NCI-H1930 (cell line): ENCODE results near the gene BANP.
"Not testable (repeated sequence)": the region's sequence is repeated elsewhere in the genome, so short reads cannot be mapped to it uniquely, and the experiment has no call there.

Source experiments
- DNase-seq, 2 experiments: peaks; one replicate each; lab custom pipeline; 2025; lab: John Stamatoyannopoulos, UW

Gene BANP

DNA sequence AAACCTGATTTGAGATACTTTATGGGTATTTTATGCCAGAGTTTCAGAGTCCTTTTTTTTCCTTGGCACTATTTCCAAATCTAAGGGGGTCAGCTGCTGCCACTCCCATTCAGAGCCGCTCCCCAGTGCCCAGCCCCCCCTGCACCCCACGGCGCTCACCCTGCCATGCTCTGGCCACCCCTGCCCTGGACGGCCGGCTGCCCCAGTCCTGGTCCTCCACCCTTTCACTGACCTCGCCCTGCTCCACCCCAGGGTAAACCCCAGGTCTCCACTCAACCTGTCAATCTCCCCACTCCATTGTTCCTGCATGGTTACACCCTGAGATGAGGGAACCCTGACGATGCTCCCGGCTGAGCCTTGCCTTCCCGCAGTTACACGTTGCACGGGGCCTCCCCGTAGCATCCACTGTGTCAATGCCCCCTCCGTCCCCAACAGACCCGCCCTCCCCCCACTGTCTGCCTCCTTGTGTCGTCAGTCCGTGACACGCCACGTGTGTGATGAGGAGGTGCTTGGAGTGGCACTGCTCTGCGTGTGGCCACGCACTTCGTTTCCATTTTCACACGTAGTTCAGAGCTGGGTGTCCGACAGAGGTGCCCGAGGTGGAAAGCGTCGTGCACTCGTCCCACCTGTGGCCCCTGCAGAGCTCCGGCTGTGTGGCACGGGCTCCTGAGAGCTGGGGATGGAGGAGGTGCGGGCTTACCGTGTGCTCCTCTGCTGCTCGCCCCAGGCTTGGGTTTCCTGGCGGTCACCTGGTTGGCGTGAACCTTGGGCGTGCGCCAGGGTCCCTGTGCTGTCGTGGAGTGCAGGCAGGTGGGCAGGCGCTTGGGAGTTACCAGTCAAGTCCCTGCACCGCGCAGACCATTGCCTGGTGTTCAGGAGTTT lies 116.5 kb downstream of the BANP start:
- no peak for DNase-seq

DNA sequence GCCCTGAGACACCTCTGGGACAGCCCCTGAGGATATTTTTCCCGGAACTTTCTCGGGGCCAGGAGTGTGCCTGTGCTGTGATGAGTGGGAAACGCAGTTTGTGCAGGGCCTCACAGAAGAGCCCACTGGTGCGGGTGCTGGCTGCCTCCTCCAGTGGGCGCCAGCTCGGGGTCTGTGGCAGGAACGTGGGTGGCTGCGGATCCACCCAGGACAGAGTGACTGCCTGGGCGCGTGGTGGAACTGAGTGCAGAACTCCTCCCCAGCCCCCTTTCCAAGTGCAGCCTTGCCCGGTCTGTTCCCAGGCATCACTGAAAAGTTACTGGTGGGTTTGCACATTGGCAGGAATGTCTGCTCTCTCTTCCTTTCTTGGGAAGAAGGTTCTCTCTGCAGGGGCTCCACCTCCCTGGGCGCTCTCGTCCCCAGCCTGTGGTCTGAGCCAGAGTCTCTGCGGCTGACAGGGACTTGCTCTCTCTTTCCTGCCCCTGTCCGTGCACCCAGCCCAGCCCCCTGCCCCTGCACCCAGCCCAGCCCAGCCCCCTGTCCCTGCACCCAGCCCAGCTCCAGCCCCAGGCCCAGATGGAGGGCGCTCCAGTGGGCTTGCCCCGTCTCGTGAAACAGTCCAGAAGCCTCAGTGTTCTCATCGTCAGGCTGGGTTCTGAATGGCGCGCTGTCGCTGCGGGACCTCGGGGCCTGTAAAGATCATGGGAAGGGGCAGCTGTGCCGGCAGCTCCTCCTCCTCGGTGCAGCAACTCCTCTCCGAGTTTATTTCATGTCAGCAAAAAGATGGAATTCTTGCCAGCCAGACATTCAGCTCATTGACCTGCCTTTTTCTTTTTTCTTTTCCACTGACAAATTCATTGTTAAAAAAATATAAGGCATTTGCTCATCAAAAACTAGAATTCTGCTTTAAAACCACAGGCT lies 117.5 kb downstream of the BANP start:
- DNase-seq, result no peak

DNA sequence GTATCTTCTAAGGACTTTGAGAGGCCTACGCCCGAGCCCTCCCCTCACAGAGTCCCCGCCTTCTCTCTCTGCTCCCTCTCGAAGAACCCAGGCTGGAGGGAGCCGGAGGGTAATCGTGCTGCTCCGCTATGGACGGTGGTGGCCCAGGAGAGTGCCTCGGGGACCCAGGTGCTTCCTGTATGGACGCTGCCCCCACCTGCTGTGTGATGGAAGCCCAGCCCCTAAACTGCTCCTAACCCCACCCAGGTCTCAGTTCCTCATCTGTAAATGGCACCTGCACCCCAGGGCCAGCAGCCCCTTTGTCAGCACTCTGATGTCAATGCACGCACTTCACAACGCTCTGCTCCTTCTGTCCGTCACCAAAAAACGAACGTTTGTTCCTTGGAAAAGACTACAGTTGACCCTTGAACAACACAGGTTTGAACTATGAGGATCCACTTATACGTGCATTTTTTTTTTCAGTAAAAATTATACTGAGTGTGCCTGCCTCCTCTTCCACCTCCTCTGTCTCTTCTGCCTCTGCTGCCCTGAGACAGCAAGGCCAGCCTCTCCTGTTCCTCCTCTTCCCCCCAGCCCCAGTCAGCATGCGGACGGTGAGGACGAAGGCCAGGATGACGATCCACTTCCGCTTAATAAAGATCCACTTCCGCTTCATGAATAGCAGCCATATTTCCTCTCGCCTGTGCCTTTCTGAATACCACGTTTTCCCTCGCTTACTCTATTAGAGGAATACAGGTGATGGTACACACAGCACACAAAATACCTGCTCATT lies 118.3 kb downstream of the BANP start:
- DNase-seq, result no peak

DNA sequence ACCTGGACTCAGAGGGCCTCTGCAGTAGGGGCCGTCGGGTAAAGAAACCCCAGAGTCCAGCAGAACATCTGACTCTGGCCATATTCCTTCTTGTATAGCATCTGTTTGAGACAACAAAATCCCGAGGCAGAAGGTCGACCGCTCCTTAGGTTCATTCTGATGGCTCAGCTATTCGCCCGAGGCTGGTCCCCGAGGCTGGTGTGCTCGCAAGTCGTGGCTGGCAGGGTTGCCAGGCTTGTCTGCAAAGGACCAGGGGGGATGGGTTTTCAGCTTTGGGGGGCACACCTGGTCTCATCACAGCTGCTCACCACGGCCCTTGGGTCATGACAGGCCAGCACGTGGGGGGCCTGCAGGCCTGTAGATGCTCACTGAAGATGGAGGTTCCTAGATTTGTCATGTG lies 119.1 kb downstream of the BANP start:
- DNase-seq, result no peak

DNA sequence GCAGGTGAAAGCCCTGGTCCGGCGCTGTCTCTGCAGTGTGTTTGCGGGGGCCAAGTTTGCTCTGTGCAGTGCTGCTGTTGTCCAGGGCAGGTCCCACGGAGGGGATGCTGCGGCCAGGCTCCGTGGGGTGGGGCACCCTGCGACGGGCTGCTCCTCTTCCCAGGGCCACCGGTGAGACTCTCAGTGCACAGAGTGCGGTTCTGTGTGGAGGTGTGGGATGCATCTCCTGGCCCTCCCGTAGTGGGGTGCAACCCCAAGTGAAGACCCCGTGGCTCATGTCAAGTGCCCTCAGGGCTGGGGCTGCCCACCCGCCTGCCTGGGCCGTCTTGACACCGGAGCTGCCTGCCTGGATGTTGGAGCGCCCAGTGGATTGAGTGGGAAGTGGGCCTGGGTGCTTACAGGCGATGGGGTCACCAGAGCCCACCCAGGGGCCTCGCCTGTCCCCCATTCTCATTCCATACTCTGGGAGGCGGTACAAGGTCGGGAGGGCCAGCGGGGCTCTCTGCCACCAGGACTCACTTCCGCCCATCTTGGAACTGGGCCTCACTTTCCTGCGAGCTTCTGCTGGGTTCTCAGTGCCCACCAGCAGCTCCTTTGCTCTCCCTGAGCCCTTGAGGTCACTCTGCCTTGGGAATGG lies 119.9 kb downstream of the BANP start:
- DNase-seq, result no peak

DNA sequence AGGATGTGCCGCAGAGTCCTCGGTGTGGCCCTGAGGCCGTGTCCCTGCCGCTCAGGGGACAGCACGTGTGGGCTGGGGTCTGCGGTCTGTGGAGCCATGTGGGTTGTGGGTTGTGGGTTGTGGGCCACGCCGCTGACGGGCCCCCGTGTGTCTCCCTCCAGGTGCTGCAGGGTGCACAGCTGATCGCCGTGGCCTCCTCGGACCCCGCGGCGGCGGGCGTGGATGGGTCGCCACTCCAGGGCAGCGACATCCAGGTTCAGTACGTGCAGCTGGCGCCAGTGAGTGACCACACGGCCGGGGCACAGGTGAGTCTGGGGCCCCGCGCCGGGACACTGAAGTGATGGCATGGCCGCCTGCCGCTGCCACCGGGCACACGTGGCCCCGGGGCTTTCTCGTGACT lies 120.7 kb downstream of the BANP start:
- no peak for DNase-seq

DNA sequence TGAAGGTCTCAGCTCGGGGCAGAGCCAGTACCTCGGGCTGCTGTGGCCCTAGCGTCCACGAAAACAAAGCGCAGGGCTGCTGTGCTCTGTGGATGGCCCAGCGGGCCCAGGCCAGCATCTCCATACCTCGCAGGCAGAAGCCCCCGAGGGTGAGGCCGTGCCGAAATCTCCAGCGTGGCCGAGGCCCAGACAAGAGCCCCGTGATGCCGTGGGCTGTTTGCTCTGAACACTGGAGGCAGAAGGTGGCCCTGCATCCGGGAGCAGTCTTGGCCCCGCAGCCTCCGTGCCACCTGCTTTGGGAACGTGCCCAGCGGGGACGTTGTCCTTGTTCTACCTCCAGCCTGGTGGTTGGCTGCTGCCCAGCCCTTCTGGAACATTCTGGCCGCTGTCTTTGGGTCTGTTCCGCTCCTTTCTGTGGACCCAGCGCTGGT lies 121.4 kb downstream of the BANP start:
- DNase-seq, result no peak

DNA sequence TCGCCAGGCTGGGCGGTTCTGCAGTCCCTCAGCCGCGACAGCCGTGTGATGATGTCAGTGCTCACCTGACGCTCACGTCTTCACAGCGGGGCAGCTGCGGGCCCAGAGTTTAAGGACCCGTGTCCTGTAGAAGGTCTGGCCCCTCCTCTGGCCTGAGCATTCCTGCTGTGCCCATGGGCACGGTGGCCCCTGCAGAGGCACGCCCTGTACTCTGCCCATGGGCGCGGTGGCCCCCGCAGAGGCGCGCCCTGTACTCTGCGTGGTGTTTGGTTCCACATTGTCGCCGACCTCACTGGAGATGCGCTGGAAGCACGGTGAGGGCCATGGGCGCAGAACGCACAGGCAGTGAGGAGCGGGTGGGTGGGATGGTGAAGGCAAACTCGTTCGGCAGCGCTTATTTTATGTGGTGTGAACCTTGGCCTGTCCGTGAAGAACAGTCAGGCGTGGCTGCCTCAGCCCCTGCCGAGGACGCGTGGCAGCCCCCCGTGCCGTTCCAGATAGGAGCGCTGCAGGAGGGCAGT lies 122.0 kb downstream of the BANP start:
- no peak for DNase-seq

DNA sequence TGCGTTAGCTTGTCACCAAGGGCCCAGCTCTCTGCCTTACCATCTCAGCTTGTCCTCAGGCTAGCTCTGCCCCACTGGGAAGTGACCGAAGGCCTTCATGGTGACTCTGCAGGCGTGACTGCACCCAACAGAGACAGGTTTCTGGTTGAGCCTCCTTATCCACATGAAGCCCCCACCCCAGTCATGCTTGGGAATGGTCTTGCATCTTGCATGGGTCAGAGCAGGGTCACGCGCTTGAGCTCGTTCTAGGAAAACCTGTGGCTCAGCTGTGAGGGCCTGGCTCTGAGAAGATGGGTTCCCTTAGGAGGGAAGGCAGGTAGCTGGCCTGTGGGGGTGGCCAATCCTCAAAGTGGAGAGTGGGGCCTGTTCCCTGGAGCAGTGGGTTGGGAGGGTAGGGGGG lies 122.8 kb downstream of the BANP start:
- DNase-seq, result no peak

DNA sequence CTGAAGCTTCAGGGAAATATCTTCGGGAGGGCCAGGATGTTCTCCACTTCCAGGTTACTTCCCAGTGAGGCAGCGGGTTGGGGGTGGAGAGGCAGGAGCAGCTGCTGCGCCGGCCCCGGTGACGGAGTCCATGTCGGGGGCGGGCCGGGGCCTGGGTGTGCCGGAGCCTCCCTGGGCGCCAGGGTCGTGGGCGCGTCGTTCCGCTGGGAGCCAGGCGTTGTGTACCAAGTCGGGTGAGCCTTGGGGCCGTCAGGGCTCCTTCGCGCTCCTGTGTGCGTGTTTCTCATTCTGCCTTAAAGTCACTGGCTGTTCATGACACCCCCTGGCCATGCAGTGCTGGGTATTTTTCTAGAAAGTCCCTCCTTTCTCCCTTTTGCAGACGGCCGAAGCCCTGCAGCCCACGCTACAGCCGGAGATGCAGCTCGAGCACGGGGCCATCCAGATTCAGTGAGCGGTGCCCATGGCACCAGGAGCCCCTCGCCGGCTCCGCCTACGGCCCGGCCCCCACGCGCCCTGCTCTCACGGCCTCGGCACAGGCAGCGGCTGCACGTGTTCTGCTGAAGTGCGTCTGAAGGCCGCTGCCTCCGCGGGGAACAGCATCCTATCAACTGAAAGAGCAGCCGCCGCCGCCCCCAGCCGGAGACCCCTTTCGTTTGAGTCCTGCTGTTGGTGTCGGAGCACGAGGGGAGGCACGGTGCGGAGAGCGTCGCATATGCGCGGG lies 125.1 kb downstream of the BANP start:
- DNase-seq, result no peak

DNA sequence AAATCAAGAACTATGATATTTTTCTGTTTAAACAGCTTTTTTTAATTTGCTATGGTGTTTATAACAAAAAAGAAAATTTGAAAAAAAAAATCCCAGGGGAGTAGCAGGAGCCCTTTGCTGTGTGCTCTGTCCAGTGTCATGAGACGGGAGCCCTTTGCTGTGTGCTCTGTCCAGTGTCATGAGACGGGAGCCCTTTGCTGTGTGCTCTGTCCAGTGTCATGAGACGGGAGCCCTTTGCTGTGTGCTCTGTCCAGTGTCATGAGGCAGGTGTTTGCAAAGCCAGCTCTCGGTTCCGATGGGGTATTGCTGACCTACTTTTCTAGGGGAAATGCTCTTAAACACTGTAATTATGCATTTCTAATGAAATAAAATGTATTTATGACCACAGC lies 125.7 kb downstream of the BANP start:
- DNase-seq, result not testable (repeated sequence)

DNA sequence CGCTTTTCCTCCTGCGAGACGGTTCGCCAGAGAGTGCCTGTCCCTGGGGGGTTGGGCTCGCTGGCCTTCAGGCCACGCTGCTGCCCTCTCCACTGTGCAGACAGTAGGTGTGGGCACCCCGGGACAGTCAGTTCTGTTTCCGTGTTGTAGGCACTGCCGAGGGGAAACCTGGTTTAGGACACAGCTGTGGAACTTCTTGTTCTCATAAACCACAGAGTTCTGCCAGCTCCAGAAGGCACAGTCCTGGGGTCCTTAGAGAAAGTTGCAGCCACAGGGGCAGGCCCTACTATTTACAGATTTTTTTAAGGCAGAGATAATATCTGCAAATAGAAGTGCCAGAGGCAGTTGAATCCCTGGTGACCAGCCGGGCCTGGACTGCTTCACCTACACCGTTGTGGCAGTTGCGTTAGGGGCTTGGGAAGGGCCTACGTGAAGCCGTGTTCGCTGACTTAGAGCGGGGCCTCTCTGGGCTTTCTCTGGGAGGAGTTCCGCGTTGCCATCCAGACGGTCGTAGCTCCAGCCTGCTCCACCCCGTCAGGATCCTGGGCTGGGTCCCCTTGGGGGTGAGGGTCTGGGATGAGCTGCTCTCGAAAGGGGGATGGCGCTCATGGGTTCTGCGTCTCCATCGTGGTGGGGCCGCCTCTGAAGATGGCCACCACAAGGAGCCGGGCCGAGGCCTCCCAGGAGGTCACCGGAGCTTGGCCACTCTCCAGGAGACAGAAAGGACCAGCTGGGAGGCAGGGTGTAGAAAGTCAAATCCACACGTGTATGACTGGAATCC lies 126.3 kb downstream of the BANP start:
- DNase-seq, result no peak

DNA sequence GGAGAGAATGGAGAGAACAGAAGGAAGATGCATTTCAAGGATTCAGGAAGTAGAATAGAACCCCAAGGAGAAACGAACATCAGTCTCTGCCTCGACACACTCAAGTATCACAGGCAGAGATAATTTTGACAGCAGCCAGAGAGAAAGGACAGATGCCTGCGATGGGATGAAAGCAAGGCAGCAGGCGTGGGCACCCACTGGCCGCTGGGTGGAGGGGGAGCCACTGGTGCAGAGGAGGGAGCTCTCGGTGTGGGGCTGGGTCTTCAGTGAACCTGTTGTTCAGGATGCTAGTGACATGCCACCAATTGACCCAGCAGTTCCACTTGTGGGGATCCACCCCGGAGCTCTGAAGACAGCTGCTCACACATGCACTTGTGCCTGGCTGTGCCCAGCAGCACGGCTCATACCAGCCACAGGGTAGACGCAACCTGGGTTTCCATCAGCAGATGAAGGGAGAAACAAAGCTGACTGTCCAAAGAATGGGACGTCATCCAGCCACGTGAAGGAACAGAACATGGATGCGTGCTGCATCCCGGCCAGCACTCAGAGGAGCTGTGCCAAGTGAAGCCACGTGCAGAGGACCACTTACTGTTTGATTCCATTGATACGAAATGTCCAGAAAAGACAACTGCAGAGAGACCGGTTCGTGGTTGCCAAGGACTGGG lies 127.0 kb downstream of the BANP start:
- no peak for DNase-seq

DNA sequence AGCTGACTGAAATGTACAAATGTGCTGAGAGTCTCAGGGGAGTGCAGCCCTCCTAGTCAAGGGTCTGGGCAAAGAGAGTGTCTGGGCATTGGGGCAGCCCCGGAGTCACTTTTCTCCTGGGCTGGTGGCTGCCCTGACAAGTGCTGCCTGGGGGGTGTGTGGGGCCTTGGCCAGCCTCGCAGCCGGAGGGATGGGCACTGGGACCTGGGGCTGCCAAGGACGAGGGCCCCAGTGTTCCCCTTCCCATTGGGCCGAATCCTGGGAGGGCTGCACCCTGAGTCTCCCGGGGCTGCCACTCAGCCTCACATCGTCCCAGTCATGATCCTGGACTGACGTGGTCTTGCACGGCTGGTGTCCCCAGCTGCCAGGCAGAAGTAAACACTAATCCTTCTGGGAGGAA lies 132.3 kb downstream of the BANP start:
- no peak for DNase-seq

DNA sequence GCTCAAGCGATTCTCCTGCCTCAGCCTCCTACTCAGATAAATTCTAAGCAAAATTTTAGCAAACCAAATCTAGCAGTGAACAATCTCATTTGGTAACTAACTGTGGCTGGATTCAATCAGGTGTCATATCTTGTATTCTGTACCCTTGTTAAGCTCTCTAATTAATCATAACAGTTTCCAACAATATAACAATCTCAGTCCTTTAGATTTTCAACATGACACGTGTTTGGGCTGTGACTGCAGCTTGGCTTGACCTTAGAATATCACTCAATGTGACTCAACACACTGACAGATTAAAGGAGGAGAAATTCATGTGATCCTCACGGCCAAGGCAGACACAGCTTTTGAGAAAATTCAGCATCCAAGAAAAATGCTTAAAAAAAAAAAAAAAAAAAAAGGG lies 133.6 kb downstream of the BANP start:
- DNase-seq, result no peak

DNA sequence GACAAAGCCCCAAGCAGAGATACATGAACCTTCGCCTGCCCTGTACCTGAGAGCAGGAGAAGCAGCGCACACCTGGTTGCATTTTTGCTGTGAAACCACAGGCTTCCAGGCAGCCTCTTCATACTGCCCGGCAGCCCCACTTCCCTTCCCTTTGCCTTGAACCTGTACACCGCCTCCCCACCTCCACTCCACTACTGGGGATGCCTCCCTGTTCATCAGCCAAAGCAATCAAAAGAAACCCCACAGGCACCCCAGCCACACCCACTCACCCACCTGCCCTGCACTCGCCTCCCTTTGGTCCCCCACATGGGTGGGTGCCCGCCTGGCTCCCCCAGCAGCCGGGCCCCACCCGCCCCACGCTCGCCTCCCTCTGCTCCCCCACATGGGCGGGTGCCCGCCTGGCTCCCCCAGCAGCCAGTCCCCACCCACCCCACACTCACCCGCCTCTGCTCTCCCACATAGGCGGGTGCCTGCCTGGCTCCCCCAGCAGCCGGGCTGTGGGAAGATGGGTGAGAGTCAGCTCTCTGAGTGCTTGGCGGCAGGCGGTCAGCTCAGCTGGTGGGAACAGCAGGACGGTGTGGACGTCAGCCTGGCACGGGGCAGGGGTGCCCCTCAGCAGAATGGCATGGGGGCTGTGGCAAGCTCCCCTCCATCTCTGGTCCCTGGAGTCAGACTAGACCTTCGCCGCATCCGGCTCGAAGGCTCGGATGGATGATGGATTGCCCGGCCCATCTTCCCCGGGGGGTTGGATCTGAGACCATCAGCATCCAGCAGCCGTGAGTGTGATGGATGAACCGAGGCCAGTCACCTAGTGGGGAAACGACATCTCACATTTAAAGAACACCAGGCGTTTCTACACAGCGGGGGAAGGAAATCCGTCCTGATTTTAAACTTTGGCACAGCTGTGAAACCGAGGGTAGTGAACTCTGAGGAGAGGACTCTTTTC lies 135.6 kb downstream of the BANP start:
- DNase-seq, result no peak

DNA sequence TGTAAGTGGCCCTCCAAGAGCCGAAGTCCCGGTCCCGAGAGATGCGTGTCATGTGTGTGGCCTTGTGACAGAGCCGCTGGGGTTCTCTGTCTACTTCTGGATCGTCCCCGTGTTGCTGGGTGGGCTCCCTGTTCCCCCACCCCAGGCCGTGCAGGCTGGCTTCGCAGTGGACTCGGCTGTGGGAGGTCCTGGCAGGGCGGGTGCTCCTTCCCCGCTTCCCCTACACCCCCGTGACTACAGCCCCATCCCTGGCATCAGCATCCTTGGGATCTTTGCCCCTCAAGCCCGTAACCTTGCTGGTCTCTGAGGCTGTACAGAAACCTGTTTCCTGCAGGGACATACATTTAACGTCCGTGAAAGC lies 136.3 kb downstream of the BANP start:
- DNase-seq, result no peak

DNA sequence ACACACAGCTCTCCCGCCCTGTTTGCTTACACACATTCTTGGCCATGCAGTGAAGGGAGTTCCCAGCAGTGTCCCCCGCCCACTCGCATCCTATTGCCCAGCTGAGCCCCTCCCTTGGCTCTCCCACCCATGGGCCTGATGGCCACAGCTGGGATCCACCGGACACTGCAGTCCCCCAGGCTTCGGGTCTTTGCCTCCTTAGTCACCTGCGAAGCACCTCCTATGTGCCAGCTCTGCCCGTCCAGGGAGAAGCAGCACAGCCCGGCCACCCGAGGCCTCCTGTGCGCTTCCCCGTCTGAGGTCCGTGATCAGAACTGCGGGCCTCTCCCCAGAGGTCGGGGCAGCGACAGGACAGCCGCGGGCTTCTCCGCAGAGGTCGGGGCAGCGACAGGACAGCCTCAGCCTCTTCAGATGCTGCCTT lies 136.9 kb downstream of the BANP start:
- no peak for DNase-seq
